ENCODE results near the gene ATP2A1. TPM values are rescaled to one million over a fixed set of nuclear protein-coding genes. Genes with fewer than 3 reads are reported as not detected.
"Not testable (repeated sequence)": the region's sequence is repeated elsewhere in the genome, so short reads cannot be mapped to it uniquely, and the experiment has no call there.

Gene ATP2A1
- polyA plus RNA-seq, 2 donors, result 0.25 to 0.69 TPM

DNA sequence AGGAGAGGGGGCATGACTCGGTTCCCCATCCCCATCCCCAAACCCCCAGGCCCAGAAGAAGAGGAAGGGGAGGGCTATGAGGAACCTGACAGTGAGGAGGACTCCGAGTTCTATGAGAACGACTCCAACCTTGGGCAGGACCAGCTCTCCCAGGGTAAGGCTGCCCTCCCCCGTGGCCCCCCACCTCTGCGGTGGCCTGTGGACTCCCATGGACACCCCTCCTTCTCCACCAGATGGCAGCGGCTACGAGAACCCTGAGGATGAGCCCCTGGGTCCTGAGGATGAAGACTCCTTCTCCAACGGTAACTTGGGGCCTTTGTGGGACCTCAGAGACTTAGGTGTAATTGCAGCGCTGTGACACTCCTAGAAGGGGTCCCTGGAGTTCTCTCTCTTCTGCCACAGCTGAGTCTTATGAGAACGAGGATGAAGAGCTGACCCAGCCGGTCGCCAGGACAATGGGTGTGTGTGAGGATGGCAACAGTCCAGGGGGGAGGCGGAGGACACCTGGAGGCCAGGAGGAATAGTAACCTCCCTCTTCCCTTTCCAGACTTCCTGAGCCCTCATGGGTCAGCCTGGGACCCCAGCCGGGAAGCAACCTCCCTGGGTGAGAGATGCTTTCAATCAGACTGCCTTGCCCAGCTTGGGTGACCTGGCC, 59.1 kb downstream of the ATP2A1 start:
- no peak overlapping the region for H3K4me3 ChIP-seq (ENCODE audit: low read depth in 1 of 2, low read length in 2 of 2)
- no peak overlapping the region for H3K27ac ChIP-seq (ENCODE audit: low read depth in 2 of 2, low read length in 1 of 2)
- no peaks in the 10 kb centered on the region for H3K9me3 ChIP-seq (ENCODE audit: control insufficient read depth in 2 of 2, insufficient read depth in 1 of 2, low read depth in 1 of 2, low read length in 1 of 2)
- no peaks in the 10 kb centered on the region for H3K36me3 ChIP-seq (ENCODE audit: control insufficient read depth in 2 of 2, insufficient read depth in 2 of 2, low read length in 1 of 2)
- H3K27me3 ChIP-seq (ENCODE audit: control insufficient read depth in 1 of 2, insufficient read depth in 2 of 2, low read length in 2 of 2), result no peaks in the 10 kb centered on the region
- WGBS, 2 donors, result 72 to 81% methylated on average over 11 to 14 of the region's 14 CpGs
- H3K4me1 ChIP-seq (ENCODE audit: control insufficient read depth in 2 of 2, insufficient read depth in 2 of 2, low read length in 1 of 2), result peaks cover 0 to 6% of the 10 kb centered on the region in 2 donors

- H3K9me3 ChIP-seq (ENCODE audit: control insufficient read depth in 2 of 2, insufficient read depth in 1 of 2, low read depth in 1 of 2, low read length in 1 of 2), result no peaks in the 10 kb centered on the region
- 69 to 86% methylated on average over 6 to 7 of the region's 7 CpGs for WGBS, 2 donors
Measured at GRCh38 chr16:28938721-28939120, 60.4 kb downstream of the ATP2A1 start.

GRCh38 chr16:28939825-28940224, 61.5 kb downstream of the ATP2A1 start:
- WGBS, 2 donors, result 87 to 92% methylated on average over 7 of the region's 7 CpGs
- not testable (repeated sequence) for H3K27me3 ChIP-seq (ENCODE audit: control insufficient read depth in 1 of 2, insufficient read depth in 2 of 2, low read length in 2 of 2); H3K27ac ChIP-seq (ENCODE audit: low read depth in 2 of 2, low read length in 1 of 2); H3K4me1 ChIP-seq (ENCODE audit: control insufficient read depth in 2 of 2, insufficient read depth in 2 of 2, low read length in 1 of 2); H3K36me3 ChIP-seq (ENCODE audit: control insufficient read depth in 2 of 2, insufficient read depth in 2 of 2, low read length in 1 of 2); H3K9me3 ChIP-seq (ENCODE audit: control insufficient read depth in 2 of 2, insufficient read depth in 1 of 2, low read depth in 1 of 2, low read length in 1 of 2); H3K4me3 ChIP-seq (ENCODE audit: low read depth in 1 of 2, low read length in 2 of 2)

More at GRCh38 chr16:28938721-28939120, 60.4 kb downstream of the ATP2A1 start:
- no peak overlapping the region for H3K4me3 ChIP-seq (ENCODE audit: low read depth in 1 of 2, low read length in 2 of 2)
- no peak overlapping the region for H3K27ac ChIP-seq (ENCODE audit: low read depth in 2 of 2, low read length in 1 of 2)
- H3K36me3 ChIP-seq (ENCODE audit: control insufficient read depth in 2 of 2, insufficient read depth in 2 of 2, low read length in 1 of 2), result no peaks in the 10 kb centered on the region
- peaks cover 0 to 6% of the 10 kb centered on the region in 2 donors for H3K4me1 ChIP-seq (ENCODE audit: control insufficient read depth in 2 of 2, insufficient read depth in 2 of 2, low read length in 1 of 2)
- no peaks in the 10 kb centered on the region for H3K27me3 ChIP-seq (ENCODE audit: control insufficient read depth in 1 of 2, insufficient read depth in 2 of 2, low read length in 2 of 2)

GRCh38 chr16:28943281-28943680, 65.0 kb downstream of the ATP2A1 start:
- Histone ChIP-seq H3K9me3 (ENCODE audit: control insufficient read depth in 2 of 2, insufficient read depth in 1 of 2, low read depth in 1 of 2, low read length in 1 of 2) (no peaks in the 10 kb centered on the region), H3K27me3 (ENCODE audit: control insufficient read depth in 1 of 2, insufficient read depth in 2 of 2, low read length in 2 of 2) (no peaks in the 10 kb centered on the region), H3K4me1 (ENCODE audit: control insufficient read depth in 2 of 2, insufficient read depth in 2 of 2, low read length in 1 of 2) (peaks cover 0 to 4% of the 10 kb centered on the region in 2 donors), H3K36me3 (ENCODE audit: control insufficient read depth in 2 of 2, insufficient read depth in 2 of 2, low read length in 1 of 2) (no peaks in the 10 kb centered on the region), H3K4me3 (ENCODE audit: low read depth in 1 of 2, low read length in 2 of 2) (no peak overlapping the region), H3K27ac (ENCODE audit: low read depth in 2 of 2, low read length in 1 of 2) (no peak overlapping the region)

GRCh38 chr16:28946681-28947080, 68.4 kb downstream of the ATP2A1 start:
- peaks cover 0 to 4% of the 10 kb centered on the region in 2 donors for H3K4me1 ChIP-seq (ENCODE audit: control insufficient read depth in 2 of 2, insufficient read depth in 2 of 2, low read length in 1 of 2)
- H3K27me3 ChIP-seq (ENCODE audit: control insufficient read depth in 1 of 2, insufficient read depth in 2 of 2, low read length in 2 of 2), result no peaks in the 10 kb centered on the region
- WGBS, 2 donors, result 61 to 70% methylated on average over 4 of the region's 4 CpGs
- no peaks in the 10 kb centered on the region for H3K9me3 ChIP-seq (ENCODE audit: control insufficient read depth in 2 of 2, insufficient read depth in 1 of 2, low read depth in 1 of 2, low read length in 1 of 2)
- no peak overlapping the region for H3K27ac ChIP-seq (ENCODE audit: low read depth in 2 of 2, low read length in 1 of 2)
- H3K36me3 ChIP-seq (ENCODE audit: control insufficient read depth in 2 of 2, insufficient read depth in 2 of 2, low read length in 1 of 2), result no peaks in the 10 kb centered on the region
- no peak overlapping the region for H3K4me3 ChIP-seq (ENCODE audit: low read depth in 1 of 2, low read length in 2 of 2)

- 1% methylated on average over 63 to 79 of the region's 79 CpGs for WGBS, 2 donors
- H3K27ac ChIP-seq (ENCODE audit: low read depth in 2 of 2, low read length in 1 of 2), result peak within 1 kb of the TSS; percentile 90 to 93
- H3K4me1 ChIP-seq (ENCODE audit: control insufficient read depth in 2 of 2, insufficient read depth in 2 of 2, low read length in 1 of 2), result peaks cover 1 to 3% of the 10 kb centered on the region in 2 donors
- H3K27me3 ChIP-seq (ENCODE audit: control insufficient read depth in 1 of 2, insufficient read depth in 2 of 2, low read length in 2 of 2), result no peaks in the 10 kb centered on the region
- no peaks in the 10 kb centered on the region for H3K9me3 ChIP-seq (ENCODE audit: control insufficient read depth in 2 of 2, insufficient read depth in 1 of 2, low read depth in 1 of 2, low read length in 1 of 2)
- H3K36me3 ChIP-seq (ENCODE audit: control insufficient read depth in 2 of 2, insufficient read depth in 2 of 2, low read length in 1 of 2), result peaks cover under 1 to 11% of the 10 kb centered on the region in 2 donors
- H3K4me3 ChIP-seq (ENCODE audit: low read depth in 1 of 2, low read length in 2 of 2), result peak within 1 kb of the TSS; percentile 90 to 94
Measured at GRCh38 chr16:28950648-28951409, 72.5 kb downstream of the ATP2A1 start, which contains the start of gene NFATC2IP. NFATC2IP (plus strand) TSS chr16:28950937; CDS start chr16:28951012, 75 bp downstream.

GRCh38 chr16:28951410-28951943, 73.2 kb downstream of the ATP2A1 start:
- WGBS, 2 donors, result 2% methylated on average over 17 of the region's 17 CpGs
- H3K27ac ChIP-seq (ENCODE audit: low read depth in 2 of 2, low read length in 1 of 2), result peak overlapping the region; percentile 90 to 93
- no peaks in the 10 kb centered on the region for H3K27me3 ChIP-seq (ENCODE audit: control insufficient read depth in 1 of 2, insufficient read depth in 2 of 2, low read length in 2 of 2)
- H3K4me3 ChIP-seq (ENCODE audit: low read depth in 1 of 2, low read length in 2 of 2), result peak overlapping the region; percentile 90 to 94
- no peaks in the 10 kb centered on the region for H3K9me3 ChIP-seq (ENCODE audit: control insufficient read depth in 2 of 2, insufficient read depth in 1 of 2, low read depth in 1 of 2, low read length in 1 of 2)
- peaks cover 5 to 18% of the 10 kb centered on the region in 2 donors for H3K36me3 ChIP-seq (ENCODE audit: control insufficient read depth in 2 of 2, insufficient read depth in 2 of 2, low read length in 1 of 2)
- H3K4me1 ChIP-seq (ENCODE audit: control insufficient read depth in 2 of 2, insufficient read depth in 2 of 2, low read length in 1 of 2), result peaks cover 0 to 3% of the 10 kb centered on the region in 2 donors

Other genes starting within 250 kb of the ATP2A1 start
- under 1 TPM in 1 of 2 donors, not detected in 1; 0.06 TPM for gene NPIPB8, start 240.4 kb upstream of the ATP2A1 start, polyA plus RNA-seq
- 100 to 1,000 TPM; 303 to 630 TPM for gene EIF3C, start 167.0 kb upstream of the ATP2A1 start, polyA plus RNA-seq
- under 1 TPM; 0.14 to 0.79 TPM for gene NPIPB9, start 126.7 kb upstream of the ATP2A1 start, polyA plus RNA-seq
- 10 to 100 TPM; 37.9 to 82.1 TPM for gene ATXN2L, start 55.5 kb upstream of the ATP2A1 start, polyA plus RNA-seq
- 100 to 1,000 TPM; 175 to 188 TPM for gene TUFM, start 32.1 kb upstream of the ATP2A1 start, polyA plus RNA-seq
- 10 to 100 TPM; 19.9 to 42.7 TPM for gene SH2B1, start 14.6 kb upstream of the ATP2A1 start, polyA plus RNA-seq
- 10 to 100 TPM; 23.5 to 46.9 TPM for gene RABEP2, start 46.8 kb downstream of the ATP2A1 start, polyA plus RNA-seq
- gene CD19, start 53.5 kb downstream of the ATP2A1 start, polyA plus RNA-seq, result under 1 TPM; 0.22 to 0.41 TPM
- gene NFATC2IP, start 72.4 kb downstream of the ATP2A1 start, polyA plus RNA-seq, result 10 to 100 TPM; 19.1 to 28.3 TPM
- 10 to 100 TPM; 22.2 to 24.6 TPM for gene SPNS1, start 96.3 kb downstream of the ATP2A1 start, polyA plus RNA-seq
- 10 to 100 TPM in 1 of 2 donors, 1 to 10 TPM in 1; 7.4 to 13.6 TPM for gene LAT, start 106.6 kb downstream of the ATP2A1 start, polyA plus RNA-seq